ENCODE measurements around the gene CBL. TPM values are rescaled to one million over a fixed set of nuclear protein-coding genes. Genes with fewer than 3 reads are reported as not detected.

The CBL gene
- polyA plus RNA-seq, 3 donors: 7.6 to 24.0 (median 23.1) TPM

DNA sequence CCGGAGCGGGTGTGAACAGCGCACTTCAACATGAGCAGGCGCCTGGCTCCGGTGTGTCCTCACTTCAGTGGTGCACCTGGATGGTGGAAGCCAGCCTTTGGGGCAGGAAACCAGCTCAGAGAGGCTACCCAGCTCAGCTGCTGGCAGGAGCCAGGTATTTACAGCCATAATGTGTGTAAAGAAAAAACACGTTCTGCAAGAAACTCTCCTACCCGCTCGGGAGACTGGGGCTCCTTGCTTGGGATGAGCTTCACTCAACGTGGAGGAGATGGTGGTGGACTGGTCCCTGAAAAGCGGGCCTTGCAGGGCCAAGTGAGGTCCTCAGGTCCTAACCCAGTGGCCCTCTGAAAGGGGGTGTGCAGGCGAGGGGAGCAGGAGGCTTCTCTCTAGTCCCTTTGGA lies 103.3 kb downstream of the CBL start:
- Histone ChIP-seq H3K79me2 (ENCODE audit: insufficient read depth, low read length) (no peaks in the 10 kb centered on the region), H3K27me3 (ENCODE audit: control insufficient read depth in 2 of 2, insufficient read depth in 2 of 2, low read length in 2 of 2) (peaks cover 0 to 9% of the 10 kb centered on the region in 2 donors), H4K20me1 (ENCODE audit: insufficient read depth, low read length) (peaks cover 50% of the 10 kb centered on the region), H3K4me1 (ENCODE audit: control insufficient read depth in 1 of 2, insufficient read depth in 2 of 2, low read length in 2 of 2) (no peaks in the 10 kb centered on the region), H3K27ac (ENCODE audit: low read depth in 1 of 2, low read length in 2 of 2) (no peak overlapping the region), H3K36me3 (replicated peaks in 1 of 2; ENCODE audit: control insufficient read depth in 1 of 2, insufficient read depth in 2 of 2, low read length in 2 of 2) (peaks cover 33 to 52% of the 10 kb centered on the region in 2 donors), H3K4me2 (replicated peaks; ENCODE audit: extremely low read depth, low read length, poor library complexity, severe bottlenecking) (no peak overlapping the region), H3K9ac (ENCODE audit: insufficient read depth, low read length, poor library complexity, severe bottlenecking) (no peak overlapping the region), H2AFZ (ENCODE audit: insufficient read depth, low read depth, low read length, poor library complexity, severe bottlenecking) (no peak overlapping the region), H3K4me3 (replicated peaks in 1 of 3; ENCODE audit: low read depth in 2 of 3, low read length in 3 of 3) (no peak overlapping the region), H3K9me3 (replicated peaks in 1 of 2; ENCODE audit: control insufficient read depth in 1 of 2, insufficient read depth in 1 of 2, low read length in 2 of 2) (no peaks in the 10 kb centered on the region)
- WGBS (ENCODE audit: insufficient coverage): 97% methylated on average over 11 of the region's 11 CpGs
- intact Hi-C loops (cut with micrococcal nuclease): no loop called here
- DNase-seq: no peak
- H3K4me1 Mint-ChIP-seq: no peaks in the 10 kb centered on the region
- H3K27ac Mint-ChIP-seq: no peak overlapping the region
- peaks cover 11 to 22% (median 20%) of the 10 kb centered on the region in 3 donors for H3K27me3 Mint-ChIP-seq (ENCODE audit: low read depth in 3 of 3)
- no peak for TF ChIP-seq CTCF (IDR thresholded peaks at IDR 0.05)
- peaks cover 37 to 54% of the 10 kb centered on the region in 2 donors for H3K36me3 Mint-ChIP-seq
- no peaks in the 10 kb centered on the region for H3K9me3 Mint-ChIP-seq
- H3K4me3 Mint-ChIP-seq: no peak overlapping the region

DNA sequence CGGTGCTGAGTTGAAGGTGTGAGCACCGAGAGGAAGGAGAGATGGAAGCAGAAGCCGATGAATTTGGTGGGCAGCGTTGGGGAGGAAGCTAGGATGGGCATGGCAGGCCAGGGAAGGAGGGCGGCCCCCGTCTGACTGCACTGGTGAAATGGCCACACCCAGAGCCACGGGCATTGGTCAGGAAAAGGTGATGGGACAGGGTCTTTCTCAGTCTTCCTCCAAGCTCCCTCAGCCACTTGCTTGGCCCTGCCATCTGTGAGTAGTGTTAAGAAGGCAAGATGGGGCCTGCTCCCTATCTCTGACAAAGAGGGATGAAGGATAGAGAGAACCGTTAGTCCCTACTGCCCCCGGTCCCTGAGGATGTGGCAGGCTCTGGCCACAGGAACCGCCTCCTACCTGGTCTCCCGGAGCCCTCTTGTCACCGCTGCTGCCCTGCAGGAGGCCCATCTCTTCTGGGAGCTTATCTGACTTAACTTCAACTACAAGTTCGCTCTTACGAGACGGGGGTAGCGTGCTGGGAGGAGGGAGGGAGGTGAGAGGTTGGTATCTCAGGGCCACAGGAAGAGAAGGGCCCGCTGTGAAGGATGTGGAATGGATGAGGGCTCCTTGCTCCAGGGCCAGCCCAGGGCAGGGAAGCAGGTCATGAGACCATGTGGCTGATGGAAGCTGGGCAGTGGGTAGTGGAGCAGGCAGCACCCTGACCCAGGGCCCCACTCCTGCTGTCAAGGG lies 104.0 kb downstream of the CBL start:
- TF ChIP-seq CTCF (IDR thresholded peaks at IDR 0.05): no peak
- intact Hi-C loops (cut with micrococcal nuclease): no loop called here
- peaks cover 0 to under 1% of the 10 kb centered on the region in 2 donors for H3K4me1 ChIP-seq (ENCODE audit: control insufficient read depth in 1 of 2, insufficient read depth in 2 of 2, low read length in 2 of 2)
- peaks cover 0 to under 1% of the 10 kb centered on the region in 2 donors for H3K9me3 ChIP-seq (replicated peaks in 1 of 2; ENCODE audit: control insufficient read depth in 1 of 2, insufficient read depth in 1 of 2, low read length in 2 of 2)
- no peaks in the 10 kb centered on the region for H3K79me2 ChIP-seq (ENCODE audit: insufficient read depth, low read length)
- H3K4me2 ChIP-seq (replicated peaks; ENCODE audit: extremely low read depth, low read length, poor library complexity, severe bottlenecking): no peak overlapping the region
- Mint-ChIP-seq H3K27ac (peak overlapping the region in 2 of 7 donors; percentile 31 to 72), H3K27me3 (ENCODE audit: low read depth in 3 of 3) (peaks cover 18 to 29% (median 25%) of the 10 kb centered on the region in 3 donors), H3K4me3 (no peak overlapping the region), H3K9me3 (peaks cover 0 to 4% (median 0%) of the 10 kb centered on the region in 7 donors), H3K4me1 (no peaks in the 10 kb centered on the region), H3K36me3 (peaks cover 30 to 47% of the 10 kb centered on the region in 2 donors)
- no peak overlapping the region for H3K9ac ChIP-seq (ENCODE audit: insufficient read depth, low read length, poor library complexity, severe bottlenecking)
- 92% methylated on average over 13 of the region's 17 CpGs for WGBS (ENCODE audit: insufficient coverage)
- peaks cover 29 to 45% of the 10 kb centered on the region in 2 donors for H3K36me3 ChIP-seq (replicated peaks in 1 of 2; ENCODE audit: control insufficient read depth in 1 of 2, insufficient read depth in 2 of 2, low read length in 2 of 2)
- H3K27ac ChIP-seq (ENCODE audit: low read depth in 1 of 2, low read length in 2 of 2): no peak overlapping the region
- H3K4me3 ChIP-seq (replicated peaks in 1 of 3; ENCODE audit: low read depth in 2 of 3, low read length in 3 of 3): no peak overlapping the region
- peaks cover 45% of the 10 kb centered on the region for H4K20me1 ChIP-seq (ENCODE audit: insufficient read depth, low read length)
- DNase-seq: no peak
- H2AFZ ChIP-seq (ENCODE audit: insufficient read depth, low read depth, low read length, poor library complexity, severe bottlenecking): no peak overlapping the region
- peaks cover 0 to 16% of the 10 kb centered on the region in 2 donors for H3K27me3 ChIP-seq (ENCODE audit: control insufficient read depth in 2 of 2, insufficient read depth in 2 of 2, low read length in 2 of 2)

Measured in CD14-positive monocyte (primary cell).